GM10266 (cell line): ENCODE data around the gene ONECUT3.

Source experiments
- DNase-seq: peaks from one replicate; pipeline ENCODE4 v3.0.0; 2012; ENCODE audit errors: extremely low spot score
- CTCF ChIP-seq: IDR thresholded peaks from 2 replicates; pipeline ENCODE4 v1.5.1; 2012; ENCODE audit warnings: mild to moderate bottlenecking, low read depth; ENCODE audit not compliant: control insufficient read depth, insufficient read depth; ENCODE audit errors: missing control alignments

The ONECUT3 gene

GRCh38 chr19:1823020-1823419 lies 69.7 kb downstream of the ONECUT3 start:
- DNase-seq = no peak
- no peak for TF ChIP-seq CTCF

- no peak for TF ChIP-seq CTCF
Measured at GRCh38 chr19:1823539-1824251, 70.4 kb downstream of the ONECUT3 start.

GRCh38 chr19:1824252-1824622 lies 70.9 kb downstream of the ONECUT3 start:
- no peak for DNase-seq
- TF ChIP-seq CTCF = no peak

More at GRCh38 chr19:1823539-1824251, 70.4 kb downstream of the ONECUT3 start:
- no peak for DNase-seq

- peak; percentile 97 for DNase-seq
Measured at GRCh38 chr19:1825909-1826556, 72.7 kb downstream of the ONECUT3 start.

GRCh38 chr19:1826557-1827521 lies 73.5 kb downstream of the ONECUT3 start:
- no peak for DNase-seq

More at GRCh38 chr19:1825909-1826556, 72.7 kb downstream of the ONECUT3 start:
- peak; percentile 89 for TF ChIP-seq CTCF

GRCh38 chr19:1827566-1828278 lies 74.4 kb downstream of the ONECUT3 start:
- no peak for DNase-seq
- no peak for TF ChIP-seq CTCF

More at GRCh38 chr19:1826557-1827521, 73.5 kb downstream of the ONECUT3 start:
- no peak for TF ChIP-seq CTCF
